22Rv1 (cell line): ENCODE data around the gene GPR149.

Experiments used
- CTCF ChIP-seq: fragments of 450-650 bp; IDR thresholded peaks from 2 replicates; pipeline ENCODE4 v1.5.1; 2017; ENCODE audit warnings: mild to moderate bottlenecking
- ZFX ChIP-seq: fragments of 450-650 bp; IDR thresholded peaks from 2 replicates; pipeline ENCODE4 v1.6.1; 2017; ENCODE audit warnings: antibody characterized with exemption, borderline replicate concordance

- no peak for TF ChIP-seq CTCF
- no peak for TF ChIP-seq ZFX
Measured at GRCh38 chr3:154294016-154294415, 136.0 kb downstream of the GPR149 start.
